ENCODE data around the gene RFX4. TPM values are rescaled to one million over a fixed set of nuclear protein-coding genes. Genes with fewer than 3 reads are reported as not detected.

The RFX4 gene
- total and polyA plus RNA-seq, 12 donors, result 0.08 TPM; not detected in 11

GRCh38 chr12:106696681-106697417 is 114.0 kb downstream of the RFX4 start:
- H3K27ac ChIP-seq, result no peak overlapping the region
- intact Hi-C loops (cut with DNase I), result no loop called here
- WGBS, 4 donors, result 64 to 80% (median 74%) methylated on average over 4 of the region's 4 CpGs
- no peak overlapping the region for H3K4me3 ChIP-seq
- TF ChIP-seq, protein P1, sequence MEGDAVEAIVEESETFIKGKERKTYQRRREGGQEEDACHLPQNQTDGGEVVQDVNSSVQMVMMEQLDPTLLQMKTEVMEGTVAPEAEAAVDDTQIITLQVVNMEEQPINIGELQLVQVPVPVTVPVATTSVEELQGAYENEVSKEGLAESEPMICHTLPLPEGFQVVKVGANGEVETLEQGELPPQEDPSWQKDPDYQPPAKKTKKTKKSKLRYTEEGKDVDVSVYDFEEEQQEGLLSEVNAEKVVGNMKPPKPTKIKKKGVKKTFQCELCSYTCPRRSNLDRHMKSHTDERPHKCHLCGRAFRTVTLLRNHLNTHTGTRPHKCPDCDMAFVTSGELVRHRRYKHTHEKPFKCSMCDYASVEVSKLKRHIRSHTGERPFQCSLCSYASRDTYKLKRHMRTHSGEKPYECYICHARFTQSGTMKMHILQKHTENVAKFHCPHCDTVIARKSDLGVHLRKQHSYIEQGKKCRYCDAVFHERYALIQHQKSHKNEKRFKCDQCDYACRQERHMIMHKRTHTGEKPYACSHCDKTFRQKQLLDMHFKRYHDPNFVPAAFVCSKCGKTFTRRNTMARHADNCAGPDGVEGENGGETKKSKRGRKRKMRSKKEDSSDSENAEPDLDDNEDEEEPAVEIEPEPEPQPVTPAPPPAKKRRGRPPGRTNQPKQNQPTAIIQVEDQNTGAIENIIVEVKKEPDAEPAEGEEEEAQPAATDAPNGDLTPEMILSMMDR (IDR thresholded peaks at IDR 0.05), result no peak
- no peaks in the 10 kb centered on the region for H3K4me1 ChIP-seq (replicated peaks in 1 of 2)
- H3K36me3 ChIP-seq (replicated peaks in 1 of 2), result no peaks in the 10 kb centered on the region
- peaks cover 0 to 12% (median 4%) of the 10 kb centered on the region in 3 donors for H3K9me3 ChIP-seq (replicated peaks in 1 of 3)
- no peaks in the 10 kb centered on the region for H3K27me3 ChIP-seq
- DNase-seq, result no peak

- Histone ChIP-seq H3K4me1 (replicated peaks in 1 of 2) (no peaks in the 10 kb centered on the region), H3K36me3 (replicated peaks in 1 of 2) (no peaks in the 10 kb centered on the region), H3K4me3 (no peak overlapping the region), H3K27ac (no peak overlapping the region), H3K27me3 (no peaks in the 10 kb centered on the region), H3K9me3 (replicated peaks in 1 of 3) (peaks cover 0 to 4% (median 0%) of the 10 kb centered on the region in 3 donors)
- 31 to 44% (median 38%) methylated on average over 3 of the region's 3 CpGs for WGBS, 4 donors
- TF ChIP-seq POLR2A (IDR thresholded peaks at IDR 0.05), result no peak
- TF ChIP-seq, protein P1 (IDR thresholded peaks at IDR 0.05), result no peak
- intact Hi-C loops (cut with DNase I), result no loop called here
- DNase-seq, result no peak
Measured at GRCh38 chr12:106704081-106704480, 121.3 kb downstream of the RFX4 start.

GRCh38 chr12:106705971-106706370 is 123.2 kb downstream of the RFX4 start:
- H3K9me3 ChIP-seq (replicated peaks in 1 of 3), result no peaks in the 10 kb centered on the region
- H3K27ac ChIP-seq, result no peak overlapping the region
- no peaks in the 10 kb centered on the region for H3K4me1 ChIP-seq (replicated peaks in 1 of 2)
- intact Hi-C loops (cut with DNase I), result no loop called here
- no peaks in the 10 kb centered on the region for H3K27me3 ChIP-seq
- DNase-seq, result no peak
- no peaks in the 10 kb centered on the region for H3K36me3 ChIP-seq (replicated peaks in 1 of 2)
- no peak overlapping the region for H3K4me3 ChIP-seq
- WGBS, 4 donors, result 82 to 92% (median 85%) methylated on average over 5 of the region's 5 CpGs
- TF ChIP-seq, protein P1 (IDR thresholded peaks at IDR 0.05), result no peak
- no peak for TF ChIP-seq POLR2A (IDR thresholded peaks at IDR 0.05)

- TF ChIP-seq POLR2A (IDR thresholded peaks at IDR 0.05), result no peak
- TF ChIP-seq, protein P1 (IDR thresholded peaks at IDR 0.05), result no peak
- intact Hi-C loops (cut with DNase I), result no loop called here
- Histone ChIP-seq H3K9me3 (replicated peaks in 1 of 3) (no peaks in the 10 kb centered on the region), H3K36me3 (replicated peaks in 1 of 2) (no peaks in the 10 kb centered on the region), H3K27me3 (no peaks in the 10 kb centered on the region), H3K4me3 (no peak overlapping the region), H3K4me1 (replicated peaks in 1 of 2) (no peaks in the 10 kb centered on the region), H3K27ac (no peak overlapping the region)
- DNase-seq, result no peak
- 82 to 91% (median 87%) methylated on average over 8 of the region's 8 CpGs for WGBS, 4 donors
Measured at GRCh38 chr12:106709068-106709511, 126.3 kb downstream of the RFX4 start.

Data from adrenal gland (tissue), 12 donors.